Measurements from ENCODE around the gene CRTC1.
A peak's percentile ranks its signal among the peaks of the same experiment; 100 is the strongest.

Gene CRTC1

GRCh38 chr19:18701250-18701608, 17.7 kb downstream of the CRTC1 start:
- Mint-ChIP-seq H3K4me3 (peak overlapping the region; percentile 83), H3K4me1 (peaks cover 27% of the 10 kb centered on the region), H3K9me3 (no peaks in the 10 kb centered on the region), H3K36me3 (ENCODE audit: insufficient read depth) (peaks cover 10% of the 10 kb centered on the region), H3K27ac (ENCODE audit: low read depth) (peak overlapping the region; percentile 74), H3K27me3 (no peaks in the 10 kb centered on the region)
- ATAC-seq (replicated peaks; ENCODE audit: extremely low read depth, poor library complexity, severe bottlenecking) (peak; percentile 35), DNase-seq (ENCODE audit: low spot score in 2 of 2) (no peak)

GRCh38 chr19:18704054-18704453, 20.6 kb downstream of the CRTC1 start:
- no peaks in the 10 kb centered on the region for H3K9me3 Mint-ChIP-seq
- ATAC-seq (replicated peaks; ENCODE audit: extremely low read depth, poor library complexity, severe bottlenecking) (no peak), DNase-seq (ENCODE audit: low spot score in 2 of 2) (no peak)
- H3K36me3 Mint-ChIP-seq (ENCODE audit: insufficient read depth) = peaks cover 10% of the 10 kb centered on the region
- H3K27me3 Mint-ChIP-seq = no peaks in the 10 kb centered on the region
- no peak overlapping the region for H3K4me3 Mint-ChIP-seq
- H3K27ac Mint-ChIP-seq (ENCODE audit: low read depth) = no peak overlapping the region
- H3K4me1 Mint-ChIP-seq = peaks cover 29% of the 10 kb centered on the region

- ATAC-seq (replicated peaks; ENCODE audit: extremely low read depth, poor library complexity, severe bottlenecking) (no peak), DNase-seq (ENCODE audit: low spot score in 2 of 2) (no peak)
- Mint-ChIP-seq H3K36me3 (ENCODE audit: insufficient read depth) (peaks cover 6% of the 10 kb centered on the region), H3K27me3 (no peaks in the 10 kb centered on the region), H3K27ac (ENCODE audit: low read depth) (no peak overlapping the region), H3K9me3 (no peaks in the 10 kb centered on the region), H3K4me3 (no peak overlapping the region), H3K4me1 (peaks cover 20% of the 10 kb centered on the region)
Observed at GRCh38 chr19:18704971-18705370, 21.5 kb downstream of the CRTC1 start.

- no peak overlapping the region for H3K4me3 Mint-ChIP-seq
- no peak overlapping the region for H3K27ac Mint-ChIP-seq (ENCODE audit: low read depth)
- no peak for DNase-seq (ENCODE audit: low spot score in 2 of 2)
- H3K27me3 Mint-ChIP-seq = no peaks in the 10 kb centered on the region
- H3K9me3 Mint-ChIP-seq = no peaks in the 10 kb centered on the region
- H3K4me1 Mint-ChIP-seq = peaks cover 16% of the 10 kb centered on the region
- H3K36me3 Mint-ChIP-seq (ENCODE audit: insufficient read depth) = no peaks in the 10 kb centered on the region
- ATAC-seq (replicated peaks; ENCODE audit: extremely low read depth, poor library complexity, severe bottlenecking) = no peak
Observed at GRCh38 chr19:18708452-18709231, 25.2 kb downstream of the CRTC1 start.

GRCh38 chr19:18709546-18709945, 26.1 kb downstream of the CRTC1 start:
- H3K36me3 Mint-ChIP-seq (ENCODE audit: insufficient read depth) = no peaks in the 10 kb centered on the region
- no peak overlapping the region for H3K4me3 Mint-ChIP-seq
- ATAC-seq (replicated peaks; ENCODE audit: extremely low read depth, poor library complexity, severe bottlenecking) (no peak), DNase-seq (ENCODE audit: low spot score in 2 of 2) (no peak)
- H3K27ac Mint-ChIP-seq (ENCODE audit: low read depth) = no peak overlapping the region
- H3K27me3 Mint-ChIP-seq = no peaks in the 10 kb centered on the region
- H3K9me3 Mint-ChIP-seq = no peaks in the 10 kb centered on the region
- H3K4me1 Mint-ChIP-seq = peaks cover 23% of the 10 kb centered on the region

- Mint-ChIP-seq H3K9me3 (no peaks in the 10 kb centered on the region), H3K36me3 (ENCODE audit: insufficient read depth) (no peaks in the 10 kb centered on the region), H3K4me3 (no peak overlapping the region), H3K27ac (ENCODE audit: low read depth) (no peak overlapping the region), H3K27me3 (no peaks in the 10 kb centered on the region), H3K4me1 (peaks cover 26% of the 10 kb centered on the region)
- no peak for DNase-seq (ENCODE audit: low spot score in 2 of 2)
- no peak for ATAC-seq (replicated peaks; ENCODE audit: extremely low read depth, poor library complexity, severe bottlenecking)
Observed at GRCh38 chr19:18710186-18710585, 26.7 kb downstream of the CRTC1 start.

- no peak for ATAC-seq (replicated peaks; ENCODE audit: extremely low read depth, poor library complexity, severe bottlenecking)
- H3K4me1 Mint-ChIP-seq = peaks cover 33% of the 10 kb centered on the region
- no peak for DNase-seq (ENCODE audit: low spot score in 2 of 2)
- H3K36me3 Mint-ChIP-seq (ENCODE audit: insufficient read depth) = no peaks in the 10 kb centered on the region
- H3K27me3 Mint-ChIP-seq = no peaks in the 10 kb centered on the region
- no peak overlapping the region for H3K4me3 Mint-ChIP-seq
- H3K27ac Mint-ChIP-seq (ENCODE audit: low read depth) = no peak overlapping the region
- H3K9me3 Mint-ChIP-seq = no peaks in the 10 kb centered on the region
Observed at GRCh38 chr19:18710996-18711751, 27.7 kb downstream of the CRTC1 start.

GRCh38 chr19:18711893-18712292, 28.4 kb downstream of the CRTC1 start:
- no peak overlapping the region for H3K27ac Mint-ChIP-seq (ENCODE audit: low read depth)
- no peaks in the 10 kb centered on the region for H3K27me3 Mint-ChIP-seq
- H3K4me1 Mint-ChIP-seq = peaks cover 39% of the 10 kb centered on the region
- no peak overlapping the region for H3K4me3 Mint-ChIP-seq
- ATAC-seq (replicated peaks; ENCODE audit: extremely low read depth, poor library complexity, severe bottlenecking) (no peak), DNase-seq (ENCODE audit: low spot score in 2 of 2) (no peak)
- no peaks in the 10 kb centered on the region for H3K9me3 Mint-ChIP-seq
- H3K36me3 Mint-ChIP-seq (ENCODE audit: insufficient read depth) = no peaks in the 10 kb centered on the region

GRCh38 chr19:18712981-18713380, 29.5 kb downstream of the CRTC1 start:
- H3K4me3 Mint-ChIP-seq = no peak overlapping the region
- peak overlapping the region; percentile 38 for H3K27ac Mint-ChIP-seq (ENCODE audit: low read depth)
- H3K36me3 Mint-ChIP-seq (ENCODE audit: insufficient read depth) = no peaks in the 10 kb centered on the region
- DNase-seq (ENCODE audit: low spot score in 2 of 2) = no peak
- no peaks in the 10 kb centered on the region for H3K9me3 Mint-ChIP-seq
- ATAC-seq (replicated peaks; ENCODE audit: extremely low read depth, poor library complexity, severe bottlenecking) = no peak
- no peaks in the 10 kb centered on the region for H3K27me3 Mint-ChIP-seq
- H3K4me1 Mint-ChIP-seq = peaks cover 46% of the 10 kb centered on the region

GRCh38 chr19:18713550-18714117, 30.2 kb downstream of the CRTC1 start:
- peak overlapping the region; percentile 38 for H3K27ac Mint-ChIP-seq (ENCODE audit: low read depth)
- peak; percentile 43 for ATAC-seq (replicated peaks; ENCODE audit: extremely low read depth, poor library complexity, severe bottlenecking)
- H3K4me3 Mint-ChIP-seq = no peak overlapping the region

GRCh38 chr19:18715416-18715815, 31.9 kb downstream of the CRTC1 start:
- Mint-ChIP-seq H3K9me3 (no peaks in the 10 kb centered on the region), H3K4me1 (peaks cover 48% of the 10 kb centered on the region), H3K36me3 (ENCODE audit: insufficient read depth) (no peaks in the 10 kb centered on the region), H3K27me3 (no peaks in the 10 kb centered on the region), H3K27ac (ENCODE audit: low read depth) (peak overlapping the region; percentile 58), H3K4me3 (no peak overlapping the region)
- DNase-seq (ENCODE audit: low spot score in 2 of 2) (no peak), ATAC-seq (replicated peaks; ENCODE audit: extremely low read depth, poor library complexity, severe bottlenecking) (no peak)

More at GRCh38 chr19:18713550-18714117, 30.2 kb downstream of the CRTC1 start:
- Mint-ChIP-seq H3K4me1 (peaks cover 44% of the 10 kb centered on the region), H3K27me3 (no peaks in the 10 kb centered on the region), H3K36me3 (ENCODE audit: insufficient read depth) (no peaks in the 10 kb centered on the region), H3K9me3 (no peaks in the 10 kb centered on the region)
- no peak for DNase-seq (ENCODE audit: low spot score in 2 of 2)

- H3K27me3 Mint-ChIP-seq = no peaks in the 10 kb centered on the region
- H3K27ac Mint-ChIP-seq (ENCODE audit: low read depth) = peak overlapping the region; percentile 75
- ATAC-seq (replicated peaks; ENCODE audit: extremely low read depth, poor library complexity, severe bottlenecking) (no peak), DNase-seq (ENCODE audit: low spot score in 2 of 2) (no peak)
- no peak overlapping the region for H3K4me3 Mint-ChIP-seq
- no peaks in the 10 kb centered on the region for H3K9me3 Mint-ChIP-seq
- H3K36me3 Mint-ChIP-seq (ENCODE audit: insufficient read depth) = peaks cover 2% of the 10 kb centered on the region
- peaks cover 48% of the 10 kb centered on the region for H3K4me1 Mint-ChIP-seq
Observed at GRCh38 chr19:18716857-18717256, 33.4 kb downstream of the CRTC1 start.

GRCh38 chr19:18717601-18718000, 34.1 kb downstream of the CRTC1 start:
- ATAC-seq (replicated peaks; ENCODE audit: extremely low read depth, poor library complexity, severe bottlenecking) = no peak
- Mint-ChIP-seq H3K36me3 (ENCODE audit: insufficient read depth) (peaks cover 2% of the 10 kb centered on the region), H3K4me3 (no peak overlapping the region), H3K4me1 (peaks cover 48% of the 10 kb centered on the region), H3K9me3 (no peaks in the 10 kb centered on the region), H3K27me3 (no peaks in the 10 kb centered on the region), H3K27ac (ENCODE audit: low read depth) (no peak overlapping the region)
- no peak for DNase-seq (ENCODE audit: low spot score in 2 of 2)
